ENCODE data around the gene BHLHE40. TPM values are rescaled to one million over a fixed set of nuclear protein-coding genes. Genes with fewer than 3 reads are reported as not detected.

The BHLHE40 gene
- total and polyA plus RNA-seq, 2 of the 13 experiments (the other 11 are each of a cell fraction or from before 2014, with no cell fraction given): 1.8 to 51.0 TPM

- TF ChIP-seq MED8 (CRISPR knock-in tag; IDR thresholded peaks at IDR 0.05; ENCODE audit: insufficient replicate concordance): no peak
- 0 out of 2 replicates have a peak, but pooled peaks have one; percentile 30 for TF ChIP-seq ZNF263 (CRISPR knock-in tag; IDR thresholded peaks at IDR 0.05)
- TF ChIP-seq ZNF580 (CRISPR knock-in tag; IDR thresholded peaks at IDR 0.05; ENCODE audit: borderline replicate concordance, low read depth): no peak
- TF ChIP-seq ZBTB34 (CRISPR knock-in tag; IDR thresholded peaks at IDR 0.05): 0 out of 2 replicates have a peak, but pooled peaks have one; percentile 19
- TF ChIP-seq ZNF253 (CRISPR knock-in tag; IDR thresholded peaks at IDR 0.05; ENCODE audit: borderline replicate concordance): 0 out of 2 replicates have a peak, but pooled peaks have one; percentile 21
- TF ChIP-seq ZNF607 (CRISPR knock-in tag; IDR thresholded peaks at IDR 0.05; ENCODE audit: borderline replicate concordance): no peak
- no peak for TF ChIP-seq POLR2AphosphoS5 (IDR thresholded peaks at IDR 0.05; ENCODE audit: low read depth, low read length)
- no peak for TF ChIP-seq SIN3A (IDR thresholded peaks at IDR 0.05; ENCODE audit: borderline replicate concordance, low read depth, low read length)
- TF ChIP-seq EEA1 (CRISPR knock-in tag; IDR thresholded peaks at IDR 0.05; ENCODE audit: borderline replicate concordance): no peak
- peak; percentile 5; the same call in 1 of the 2 replicates for TF ChIP-seq TOPORS (CRISPR knock-in tag; IDR thresholded peaks at IDR 0.05)
- TF ChIP-seq POLR2AphosphoS2 (IDR thresholded peaks at IDR 0.05; ENCODE audit: low read depth, low read length): peak; percentile 22; the same call in 1 of the 2 replicates
- TF ChIP-seq AGO2 (optimal IDR thresholded peaks at IDR 0.05; ENCODE audit: low read depth, low read length): no peak
- TF ChIP-seq ZNF235 (CRISPR knock-in tag; IDR thresholded peaks at IDR 0.05; ENCODE audit: borderline replicate concordance): 0 out of 2 replicates have a peak, but pooled peaks have one; percentile 9
- TF ChIP-seq HMGA1 (CRISPR knock-in tag; conservative IDR thresholded peaks at IDR 0.05): no peak
- 0 out of 2 replicates have a peak, but pooled peaks have one; percentile 72 for TF ChIP-seq ZFP37 (CRISPR knock-in tag; IDR thresholded peaks at IDR 0.05; ENCODE audit: borderline replicate concordance)
- TF ChIP-seq FUBP1 (CRISPR knock-in tag; IDR thresholded peaks at IDR 0.05; ENCODE audit: borderline replicate concordance): no peak
- 0 out of 2 replicates have a peak, but pooled peaks have one; percentile 28 for TF ChIP-seq ZFY (CRISPR knock-in tag; IDR thresholded peaks at IDR 0.05)
- TF ChIP-seq ZFP90 (CRISPR knock-in tag; IDR thresholded peaks at IDR 0.05; ENCODE audit: borderline replicate concordance): 0 out of 2 replicates have a peak, but pooled peaks have one; percentile 52
- 0 out of 2 replicates have a peak, but pooled peaks have one; percentile 27 for TF ChIP-seq HOXA5 (CRISPR knock-in tag; IDR thresholded peaks at IDR 0.05)
- TF ChIP-seq SRF (IDR thresholded peaks at IDR 0.05; ENCODE audit: low read depth, low read length): no peak
- TF ChIP-seq CBX2 (IDR thresholded peaks at IDR 0.05; ENCODE audit: low read depth, low read length): no peak
- TF ChIP-seq CBX2 (CRISPR knock-in tag; IDR thresholded peaks at IDR 0.05; ENCODE audit: low read depth): no peak
- no peak for TF ChIP-seq PHF8 (CRISPR knock-in tag; IDR thresholded peaks at IDR 0.05)
Measured at GRCh38 chr3:4986175-4986781, 7.0 kb downstream of the BHLHE40 start (continued).
